ENCODE data around the gene MORN5. TPM values are rescaled to one million over a fixed set of nuclear protein-coding genes. Genes with fewer than 3 reads are reported as not detected.
A peak's percentile ranks its signal among the peaks of the same experiment; 100 is the strongest.

Gene MORN5
- total RNA-seq, 1 donor from 2014 or later = not detected

DNA sequence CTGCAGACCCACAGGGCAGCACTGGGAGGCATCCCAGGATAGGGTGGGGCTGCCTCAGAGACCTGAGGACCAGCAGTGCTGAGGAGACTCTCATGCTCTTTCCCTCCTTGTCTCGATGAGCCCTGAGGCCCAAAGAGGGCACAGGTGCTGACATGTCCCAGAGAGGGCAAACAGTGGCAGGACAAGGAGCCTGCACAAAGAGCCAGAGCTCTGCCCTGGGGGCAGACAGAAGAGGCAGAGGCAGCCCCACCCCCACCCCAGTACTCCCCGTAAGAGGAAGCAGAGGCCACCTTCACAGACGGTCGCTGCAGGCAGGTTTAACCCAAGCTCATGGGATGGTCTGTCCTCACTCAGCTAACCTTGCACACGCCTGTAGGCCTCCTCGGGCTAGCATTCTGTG lies 37.2 kb upstream of the MORN5 start:
- Mint-ChIP-seq H3K27me3 (ENCODE audit: low read depth) (peaks cover 43% of the 10 kb centered on the region), H3K4me1 (peaks cover 12% of the 10 kb centered on the region), H3K36me3 (ENCODE audit: low read depth) (no peaks in the 10 kb centered on the region), H3K4me3 (no peak overlapping the region), H3K27ac (ENCODE audit: unreplicated experiment) (no peak overlapping the region), H3K9me3 (no peaks in the 10 kb centered on the region)
- no peak for DNase-seq (ENCODE audit: low read depth, low spot score)
- TF ChIP-seq, protein P1, sequence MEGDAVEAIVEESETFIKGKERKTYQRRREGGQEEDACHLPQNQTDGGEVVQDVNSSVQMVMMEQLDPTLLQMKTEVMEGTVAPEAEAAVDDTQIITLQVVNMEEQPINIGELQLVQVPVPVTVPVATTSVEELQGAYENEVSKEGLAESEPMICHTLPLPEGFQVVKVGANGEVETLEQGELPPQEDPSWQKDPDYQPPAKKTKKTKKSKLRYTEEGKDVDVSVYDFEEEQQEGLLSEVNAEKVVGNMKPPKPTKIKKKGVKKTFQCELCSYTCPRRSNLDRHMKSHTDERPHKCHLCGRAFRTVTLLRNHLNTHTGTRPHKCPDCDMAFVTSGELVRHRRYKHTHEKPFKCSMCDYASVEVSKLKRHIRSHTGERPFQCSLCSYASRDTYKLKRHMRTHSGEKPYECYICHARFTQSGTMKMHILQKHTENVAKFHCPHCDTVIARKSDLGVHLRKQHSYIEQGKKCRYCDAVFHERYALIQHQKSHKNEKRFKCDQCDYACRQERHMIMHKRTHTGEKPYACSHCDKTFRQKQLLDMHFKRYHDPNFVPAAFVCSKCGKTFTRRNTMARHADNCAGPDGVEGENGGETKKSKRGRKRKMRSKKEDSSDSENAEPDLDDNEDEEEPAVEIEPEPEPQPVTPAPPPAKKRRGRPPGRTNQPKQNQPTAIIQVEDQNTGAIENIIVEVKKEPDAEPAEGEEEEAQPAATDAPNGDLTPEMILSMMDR (conservative IDR thresholded peaks at IDR 0.05) = no peak

DNA sequence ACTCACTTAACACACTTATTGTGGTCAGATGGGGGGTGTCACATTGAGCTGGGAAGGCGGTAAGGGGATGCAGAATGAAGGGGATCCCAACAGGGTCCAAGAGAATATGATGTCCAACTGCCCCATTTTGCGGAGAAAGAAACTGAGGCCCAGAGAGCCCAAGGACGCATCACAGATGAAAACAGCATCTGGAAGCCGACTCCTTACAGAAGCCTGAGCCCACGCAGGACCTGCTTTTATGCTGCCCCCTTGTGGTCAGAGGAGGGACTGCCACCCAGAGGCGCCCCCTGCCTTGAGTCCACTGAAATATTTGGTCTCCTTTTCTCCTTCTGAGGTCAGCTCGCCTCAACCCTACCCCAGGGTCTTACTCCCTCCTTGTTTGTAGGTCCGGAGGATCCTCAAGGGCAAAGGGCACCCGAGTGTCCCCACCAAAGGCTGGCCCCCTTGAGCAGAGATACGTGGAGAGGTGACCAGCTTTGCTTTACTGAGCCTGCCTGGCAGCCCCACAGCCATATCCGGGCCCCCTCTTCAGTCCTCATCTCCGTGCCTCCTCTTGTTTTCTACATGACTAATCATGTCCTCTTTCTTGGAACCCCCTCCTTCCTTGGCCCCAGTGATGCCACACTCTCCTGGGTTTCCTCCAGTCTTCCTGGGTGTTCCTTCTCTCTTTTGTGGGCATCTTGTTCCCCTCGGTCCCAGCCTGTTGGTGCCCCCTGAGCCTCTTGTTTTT lies 36.6 kb upstream of the MORN5 start:
- peak; percentile 85 for DNase-seq (ENCODE audit: low read depth, low spot score)
- Mint-ChIP-seq H3K36me3 (ENCODE audit: low read depth) (no peaks in the 10 kb centered on the region), H3K4me3 (no peak overlapping the region), H3K4me1 (peaks cover 12% of the 10 kb centered on the region), H3K27me3 (ENCODE audit: low read depth) (peaks cover 49% of the 10 kb centered on the region), H3K9me3 (no peaks in the 10 kb centered on the region), H3K27ac (ENCODE audit: unreplicated experiment) (no peak overlapping the region)
- TF ChIP-seq, protein P1 (conservative IDR thresholded peaks at IDR 0.05) = peak; percentile 94

DNA sequence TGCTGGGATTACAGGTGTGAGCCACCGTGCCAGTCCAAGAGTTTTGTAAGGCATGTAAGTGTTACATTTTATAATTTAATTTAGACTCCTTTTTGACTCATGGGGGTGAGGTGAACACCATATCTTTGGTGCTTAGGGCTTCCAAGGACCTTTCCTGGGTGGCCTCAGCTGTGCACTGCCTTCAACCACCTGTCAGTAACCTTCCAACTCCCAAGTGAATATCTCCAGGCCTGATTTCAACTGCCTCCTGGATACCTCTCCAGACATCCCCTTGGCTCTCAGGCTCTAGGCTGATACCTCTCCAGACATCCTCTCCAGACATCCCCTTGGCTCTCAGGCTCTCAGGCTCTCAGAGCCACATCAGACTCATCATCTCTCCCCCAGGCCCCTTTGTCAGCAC lies 35.7 kb upstream of the MORN5 start:
- Mint-ChIP-seq H3K27ac (ENCODE audit: unreplicated experiment) (no peak overlapping the region), H3K9me3 (no peaks in the 10 kb centered on the region), H3K4me3 (no peak overlapping the region), H3K4me1 (peaks cover 12% of the 10 kb centered on the region), H3K27me3 (ENCODE audit: low read depth) (peaks cover 57% of the 10 kb centered on the region), H3K36me3 (ENCODE audit: low read depth) (no peaks in the 10 kb centered on the region)
- TF ChIP-seq, protein P1 (conservative IDR thresholded peaks at IDR 0.05) = no peak
- DNase-seq (ENCODE audit: low read depth, low spot score) = no peak

- TF ChIP-seq, protein P1 (conservative IDR thresholded peaks at IDR 0.05) = no peak
- Mint-ChIP-seq H3K4me3 (no peak overlapping the region), H3K27ac (ENCODE audit: unreplicated experiment) (no peak overlapping the region), H3K9me3 (no peaks in the 10 kb centered on the region), H3K27me3 (ENCODE audit: low read depth) (peaks cover 62% of the 10 kb centered on the region), H3K4me1 (peaks cover 12% of the 10 kb centered on the region), H3K36me3 (ENCODE audit: low read depth) (no peaks in the 10 kb centered on the region)
- DNase-seq (ENCODE audit: low read depth, low spot score) = no peak
These were observed 35.2 kb upstream of the MORN5 start for GRCh38 chr9:122124528-122124927.

- Mint-ChIP-seq H3K4me1 (peaks cover 12% of the 10 kb centered on the region), H3K36me3 (ENCODE audit: low read depth) (no peaks in the 10 kb centered on the region), H3K27ac (ENCODE audit: unreplicated experiment) (no peak overlapping the region), H3K9me3 (no peaks in the 10 kb centered on the region), H3K4me3 (peak overlapping the region; percentile 52), H3K27me3 (ENCODE audit: low read depth) (peaks cover 67% of the 10 kb centered on the region)
- peak; percentile 87 for DNase-seq (ENCODE audit: low read depth, low spot score)
- TF ChIP-seq, protein P1 (conservative IDR thresholded peaks at IDR 0.05) = peak; percentile 98
These were observed 34.6 kb upstream of the MORN5 start for GRCh38 chr9:122125158-122125508.
